Measurements from ENCODE around the gene NOP58. TPM values are rescaled to one million over a fixed set of nuclear protein-coding genes. Genes with fewer than 3 reads are reported as not detected.

The NOP58 gene
- total and polyA plus RNA-seq, 2 of the 4 experiments (the other 2 are of a cell fraction), result 45.3 to 54.0 TPM

DNA sequence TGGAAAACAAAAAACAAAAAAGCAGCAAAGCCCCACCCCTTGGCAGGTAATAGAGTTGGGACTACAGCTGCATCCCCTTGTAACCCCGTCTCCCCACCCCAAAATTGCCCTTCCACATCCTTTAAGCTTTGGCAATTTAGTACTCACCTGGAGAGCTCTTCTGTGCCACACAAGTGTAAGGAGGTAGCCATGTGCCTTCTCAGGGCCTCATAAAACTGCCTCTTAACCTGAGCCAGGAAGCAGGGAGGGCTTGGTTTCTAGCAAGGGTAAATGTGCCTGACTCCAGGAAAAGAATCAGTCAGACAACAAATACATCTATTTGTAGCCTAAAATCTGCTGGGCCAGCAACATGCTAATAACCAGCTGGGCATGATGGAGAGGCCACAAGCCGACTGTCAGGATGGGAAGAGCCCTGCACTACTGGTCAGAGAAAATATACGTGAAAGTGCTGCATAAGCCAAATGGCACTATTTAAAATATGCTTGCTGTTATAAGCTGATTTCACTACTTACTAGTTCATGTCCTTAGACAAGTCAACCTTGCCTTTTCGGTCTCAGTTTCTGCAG lies 46.3 kb downstream of the NOP58 start:
- DNase-seq (no peak), ATAC-seq (ENCODE audit: low read depth) (no peak)
- intact Hi-C loops (cut with micrococcal nuclease), result loop anchor here (5.0 kb wide), 1 partner anchor 50 kb away; no protein-coding TSS in a partner anchor
- Histone ChIP-seq H4K5ac (ENCODE audit: low read depth, low read length) (no peak overlapping the region), H4K8ac (ENCODE audit: low read depth in 2 of 2, low read length in 2 of 2) (no peak overlapping the region), H3K9me1 (ENCODE audit: insufficient read depth, low read length) (no peaks in the 10 kb centered on the region), H3K14ac (replicated peaks; ENCODE audit: low read depth, low read length) (no peak overlapping the region), H2AFZ (replicated peaks; ENCODE audit: low read length, poor library complexity) (no peak overlapping the region), H2BK5ac (ENCODE audit: low read depth, low read length, poor library complexity, severe bottlenecking) (no peak overlapping the region), H2AK9ac (replicated peaks; ENCODE audit: low read depth, low read length, poor library complexity) (no peak overlapping the region), H3K9ac (ENCODE audit: low read depth, low read length) (no peak overlapping the region), H3K27me3 (ENCODE audit: control insufficient read depth, insufficient read depth, low read length) (no peaks in the 10 kb centered on the region), H3K4me2 (ENCODE audit: low read depth, low read length) (no peak overlapping the region), H3K18ac (ENCODE audit: low read depth, low read length) (no peak overlapping the region), H2AK5ac (ENCODE audit: low read depth, low read length) (no peak overlapping the region), H3K23ac (ENCODE audit: low read depth, low read length) (no peak overlapping the region), H3K56ac (ENCODE audit: extremely low read depth, insufficient read depth, low read length) (no peak overlapping the region), H3K27ac (ENCODE audit: insufficient read depth, low read length) (no peak overlapping the region), H2BK120ac (ENCODE audit: low read depth, low read length) (no peak overlapping the region), H4K91ac (ENCODE audit: insufficient read depth, low read depth, low read length) (no peak overlapping the region), H3K9me3 (ENCODE audit: control insufficient read depth, insufficient read depth, low read length) (no peaks in the 10 kb centered on the region), H2BK15ac (ENCODE audit: low read depth, low read length) (no peak overlapping the region), H3K4ac (ENCODE audit: low read depth, low read length) (no peak overlapping the region), H2BK20ac (ENCODE audit: low read depth, low read length) (no peak overlapping the region), H3K36me3 (ENCODE audit: control insufficient read depth, insufficient read depth, low read length) (peaks cover 9% of the 10 kb centered on the region; the same call in 1 of the 2 replicates), H3K4me1 (ENCODE audit: control insufficient read depth, insufficient read depth, low read length) (no peaks in the 10 kb centered on the region), H3K4me3 (ENCODE audit: insufficient read depth, low read depth, low read length) (no peak overlapping the region), H4K20me1 (ENCODE audit: insufficient read depth, low read length) (no peaks in the 10 kb centered on the region), H3K79me1 (ENCODE audit: low read depth in 1 of 2, low read length in 2 of 2) (no peaks in the 10 kb centered on the region; a peak in 1 of 4 replicates)
- ChIA-PET CTCF (no interaction called here), POLR2A (ENCODE audit: unreplicated experiment) (no interaction called here)
- no peak for TF ChIP-seq RCOR1 (IDR thresholded peaks at IDR 0.05; ENCODE audit: insufficient replicate concordance, low read length)
- TF ChIP-seq, protein P1, sequence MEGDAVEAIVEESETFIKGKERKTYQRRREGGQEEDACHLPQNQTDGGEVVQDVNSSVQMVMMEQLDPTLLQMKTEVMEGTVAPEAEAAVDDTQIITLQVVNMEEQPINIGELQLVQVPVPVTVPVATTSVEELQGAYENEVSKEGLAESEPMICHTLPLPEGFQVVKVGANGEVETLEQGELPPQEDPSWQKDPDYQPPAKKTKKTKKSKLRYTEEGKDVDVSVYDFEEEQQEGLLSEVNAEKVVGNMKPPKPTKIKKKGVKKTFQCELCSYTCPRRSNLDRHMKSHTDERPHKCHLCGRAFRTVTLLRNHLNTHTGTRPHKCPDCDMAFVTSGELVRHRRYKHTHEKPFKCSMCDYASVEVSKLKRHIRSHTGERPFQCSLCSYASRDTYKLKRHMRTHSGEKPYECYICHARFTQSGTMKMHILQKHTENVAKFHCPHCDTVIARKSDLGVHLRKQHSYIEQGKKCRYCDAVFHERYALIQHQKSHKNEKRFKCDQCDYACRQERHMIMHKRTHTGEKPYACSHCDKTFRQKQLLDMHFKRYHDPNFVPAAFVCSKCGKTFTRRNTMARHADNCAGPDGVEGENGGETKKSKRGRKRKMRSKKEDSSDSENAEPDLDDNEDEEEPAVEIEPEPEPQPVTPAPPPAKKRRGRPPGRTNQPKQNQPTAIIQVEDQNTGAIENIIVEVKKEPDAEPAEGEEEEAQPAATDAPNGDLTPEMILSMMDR (conservative IDR thresholded peaks at IDR 0.05; ENCODE audit: low read depth, low read length), result no peak
- in situ Hi-C loops (cut with MboI; ENCODE audit: low sequenced_read_pairs), result no loop called here
- no CpG with 5 or more reads among the region's 4 CpGs for WGBS, 2 experiments (ENCODE audit: extremely low coverage in 2 of 2, insufficient read length in 1 of 2)
- dilution Hi-C loops (cut with HindIII; ENCODE audit: low sequenced_read_pairs, unreplicated experiment), result no loop called here
- no TSS peak for BruUV-seq (replicated peaks)

Measured in IMR-90 (cell line).